Ishikawa (cell line): ENCODE data around the gene ASPN.

ENCODE experiments used
- EP300 ChIP-seq: IDR thresholded peaks from 2 replicates; pipeline ENCODE4 v1.6.1; 2012; ENCODE audit warnings: borderline replicate concordance
- NFIC ChIP-seq: IDR thresholded peaks from 2 replicates; pipeline ENCODE4 v1.6.1; 2012
- RAD21 ChIP-seq: IDR thresholded peaks from 2 replicates; pipeline ENCODE4 v1.6.1; 2012; ENCODE audit warnings: low read depth
- YY1 ChIP-seq: IDR thresholded peaks from 2 replicates; pipeline ENCODE4 v1.6.1; 2012; ENCODE audit warnings: low read depth

- no peak for TF ChIP-seq EP300
- TF ChIP-seq YY1 = no peak
- no peak for TF ChIP-seq RAD21
- no peak for TF ChIP-seq NFIC
Observed at GRCh38 chr9:92408747-92409478, 73.4 kb downstream of the ASPN start.
